ENCODE measurements around the gene SDHAF4.
"Not testable (repeated sequence)": the region's sequence is repeated elsewhere in the genome, so short reads cannot be mapped to it uniquely, and the experiment has no call there.

The SDHAF4 gene

DNA sequence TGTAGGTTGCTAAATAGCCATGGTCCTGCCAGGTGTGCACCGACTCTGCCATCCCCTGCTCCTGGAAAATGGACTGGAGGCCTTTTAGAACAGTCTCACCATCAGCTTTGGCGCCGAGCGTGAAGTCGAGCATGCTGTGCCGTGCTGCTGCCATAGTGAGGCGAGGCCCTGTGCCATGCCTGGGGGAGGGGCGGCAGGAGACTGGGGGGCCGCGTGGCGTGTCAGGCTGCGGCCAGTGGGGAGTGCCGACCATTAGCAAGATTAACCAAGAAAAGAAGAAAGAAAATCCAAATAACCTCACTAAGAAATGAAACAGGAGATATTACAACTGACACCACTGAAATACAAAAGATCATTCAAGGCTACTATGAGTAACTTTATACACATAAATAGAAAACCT is 42.5 kb downstream of the SDHAF4 start:
- peaks cover 37% of the 10 kb centered on the region for H3K27me3 Mint-ChIP-seq
- H3K27ac Mint-ChIP-seq, DNase-seq, CTCF ChIA-PET, H3K4me3 Mint-ChIP-seq: not testable (repeated sequence)
- peaks cover 38% of the 10 kb centered on the region for H3K4me1 Mint-ChIP-seq
- peaks cover 17% of the 10 kb centered on the region for H3K36me3 Mint-ChIP-seq
- peaks cover 13% of the 10 kb centered on the region for H3K9me3 Mint-ChIP-seq

DNA sequence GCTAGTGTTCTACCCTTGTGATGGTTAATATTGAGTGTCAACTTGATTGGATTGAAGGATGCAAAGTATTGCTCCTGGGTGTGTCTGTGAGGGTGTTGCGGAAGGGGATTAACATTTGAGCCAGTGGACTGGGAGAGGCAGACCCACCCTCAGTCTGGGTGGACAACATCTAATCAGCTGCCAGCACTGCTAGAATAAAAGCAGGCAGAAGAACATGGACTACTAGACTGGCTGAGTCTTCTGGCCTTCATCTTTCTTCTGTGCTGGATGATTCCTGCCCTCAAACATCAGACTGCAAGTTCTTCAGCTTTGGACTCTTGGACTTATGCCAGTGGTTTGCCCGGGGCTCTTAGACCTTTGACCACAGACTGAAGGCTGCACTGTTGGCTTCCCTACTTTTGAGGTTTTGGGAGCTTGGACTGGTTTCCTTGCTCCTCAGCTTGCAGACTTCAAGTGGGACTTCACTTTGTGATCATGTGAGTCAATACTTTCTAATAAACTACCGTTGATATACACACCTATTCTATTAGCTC is 50.1 kb downstream of the SDHAF4 start:
- Mint-ChIP-seq H3K9me3 (no peaks in the 10 kb centered on the region), H3K27me3 (peaks cover 43% of the 10 kb centered on the region), H3K4me1 (no peaks in the 10 kb centered on the region), H3K36me3 (no peaks in the 10 kb centered on the region), H3K27ac (no peak overlapping the region), H3K4me3 (no peak overlapping the region)
- no peak for DNase-seq
- CTCF ChIA-PET: no interaction called here

DNA sequence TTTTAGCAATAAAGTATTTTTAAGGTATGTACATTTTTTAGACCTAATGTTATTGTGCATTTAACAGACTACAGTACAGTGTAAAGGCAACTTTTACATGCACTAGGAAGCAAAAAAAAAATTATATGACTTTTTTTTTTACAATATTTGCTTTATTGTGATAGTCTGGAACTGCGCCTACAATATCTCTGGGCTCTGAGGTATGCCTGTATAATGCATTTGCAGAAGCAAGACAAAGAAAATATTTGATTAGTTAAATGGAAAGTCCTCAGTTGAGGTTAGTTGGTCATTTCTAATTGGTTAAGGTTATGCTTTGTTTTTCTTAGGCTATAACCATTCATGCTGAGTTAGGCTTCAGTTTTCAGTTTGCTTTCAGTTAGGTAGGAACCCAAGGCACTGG is 54.0 kb downstream of the SDHAF4 start:
- no peaks in the 10 kb centered on the region for H3K9me3 Mint-ChIP-seq
- no peak for DNase-seq
- H3K4me1 Mint-ChIP-seq: no peaks in the 10 kb centered on the region
- no peak overlapping the region for H3K27ac Mint-ChIP-seq
- H3K36me3 Mint-ChIP-seq: no peaks in the 10 kb centered on the region
- no peak overlapping the region for H3K4me3 Mint-ChIP-seq
- CTCF ChIA-PET: interaction anchor here (1.1 kb wide), 1 partner anchor 25 kb away, joined by 4 read pairs; no protein-coding TSS in a partner anchor
- H3K27me3 Mint-ChIP-seq: peaks cover 10% of the 10 kb centered on the region

DNA sequence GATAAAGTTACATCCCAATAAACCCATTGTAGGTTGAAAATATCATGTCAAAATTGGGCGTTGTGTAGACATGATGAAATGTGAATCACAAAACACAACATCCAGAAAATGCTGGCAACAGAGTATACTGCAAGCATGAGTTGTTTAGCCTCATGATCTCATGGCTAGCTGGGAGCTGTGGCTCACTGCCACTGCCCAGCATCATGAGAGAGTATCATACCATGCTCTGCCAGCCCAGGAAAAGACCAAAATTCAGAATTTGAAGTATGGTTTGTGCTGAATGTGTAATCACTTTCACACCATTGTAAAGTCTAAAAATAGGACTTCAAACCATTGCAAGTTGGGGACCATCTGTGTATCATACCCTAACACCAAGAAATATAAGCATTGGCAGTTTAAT is 55.7 kb downstream of the SDHAF4 start:
- Mint-ChIP-seq H3K4me3 (no peak overlapping the region), H3K9me3 (no peaks in the 10 kb centered on the region), H3K27ac (no peak overlapping the region), H3K36me3 (no peaks in the 10 kb centered on the region), H3K27me3 (peaks cover 4% of the 10 kb centered on the region), H3K4me1 (no peaks in the 10 kb centered on the region)
- CTCF ChIA-PET: interaction anchor here (1.8 kb wide), 1 partner anchor 10 kb away, joined by 3 read pairs; no protein-coding TSS in a partner anchor
- DNase-seq: no peak

DNA sequence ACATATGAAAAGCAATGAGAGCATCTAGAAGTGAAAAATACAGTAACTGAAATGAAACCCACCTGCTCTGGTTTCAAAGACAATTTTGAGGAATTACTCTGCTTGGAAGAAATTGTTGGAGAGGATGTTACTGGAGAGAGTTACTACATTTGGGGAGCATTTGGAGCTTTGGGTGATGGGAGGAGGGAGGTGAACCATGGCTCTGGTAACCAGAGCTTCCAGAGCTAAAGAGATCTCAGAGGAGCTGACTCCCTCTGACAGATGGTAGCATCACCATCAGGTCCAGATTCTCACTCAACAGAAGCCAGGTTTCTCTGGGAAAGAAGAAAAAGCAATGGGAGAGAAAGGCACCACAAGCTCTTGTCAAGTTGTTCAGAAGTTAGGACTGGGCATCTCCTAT is 58.7 kb downstream of the SDHAF4 start:
- Mint-ChIP-seq H3K9me3 (no peaks in the 10 kb centered on the region), H3K4me1 (no peaks in the 10 kb centered on the region), H3K27ac (no peak overlapping the region), H3K36me3 (no peaks in the 10 kb centered on the region), H3K4me3 (no peak overlapping the region), H3K27me3 (peaks cover 8% of the 10 kb centered on the region)
- CTCF ChIA-PET: no interaction called here
- no peak for DNase-seq

DNA sequence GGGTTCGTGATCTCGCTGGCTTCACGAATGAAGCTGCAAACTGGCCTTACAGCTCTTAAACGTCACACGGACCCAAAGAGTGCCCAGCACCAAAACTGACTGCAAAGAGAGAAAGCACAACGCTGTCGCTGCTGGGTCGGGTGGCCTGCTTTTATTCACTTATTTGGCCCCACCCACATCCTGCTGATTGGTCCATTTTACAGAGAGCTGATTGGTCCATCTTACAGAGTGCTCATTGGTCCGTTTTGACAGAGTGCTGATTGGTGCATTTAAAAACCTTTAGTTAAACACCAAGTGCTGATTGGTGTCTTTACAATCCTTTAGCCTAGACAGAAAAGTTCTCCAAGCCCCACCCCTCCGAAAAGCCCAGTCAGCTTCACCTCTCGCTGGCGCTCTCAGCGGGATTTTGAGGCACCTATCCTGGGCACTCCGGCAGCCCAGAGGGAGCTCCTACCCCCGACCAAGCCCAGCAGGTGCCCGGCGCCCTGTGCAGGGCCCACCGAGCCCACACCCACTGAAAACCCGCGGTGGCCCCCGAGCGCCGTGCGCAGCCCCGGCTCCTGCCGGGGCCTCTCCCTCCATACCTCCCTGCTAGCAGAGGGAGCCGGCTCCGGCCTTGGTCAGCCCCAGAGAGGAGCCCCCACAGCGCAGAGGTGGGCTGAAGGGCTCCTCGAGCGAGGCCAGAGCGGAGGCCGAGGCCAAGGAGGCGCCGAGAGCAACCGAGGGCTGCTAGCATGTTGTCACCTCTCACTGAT is 60.9 kb downstream of the SDHAF4 start:
- no peak overlapping the region for H3K4me3 Mint-ChIP-seq
- no peak overlapping the region for H3K27ac Mint-ChIP-seq
- CTCF ChIA-PET: no interaction called here
- peaks cover 14% of the 10 kb centered on the region for H3K27me3 Mint-ChIP-seq
- no peaks in the 10 kb centered on the region for H3K9me3 Mint-ChIP-seq
- DNase-seq: no peak
- H3K4me1 Mint-ChIP-seq: no peaks in the 10 kb centered on the region
- no peaks in the 10 kb centered on the region for H3K36me3 Mint-ChIP-seq

DNA sequence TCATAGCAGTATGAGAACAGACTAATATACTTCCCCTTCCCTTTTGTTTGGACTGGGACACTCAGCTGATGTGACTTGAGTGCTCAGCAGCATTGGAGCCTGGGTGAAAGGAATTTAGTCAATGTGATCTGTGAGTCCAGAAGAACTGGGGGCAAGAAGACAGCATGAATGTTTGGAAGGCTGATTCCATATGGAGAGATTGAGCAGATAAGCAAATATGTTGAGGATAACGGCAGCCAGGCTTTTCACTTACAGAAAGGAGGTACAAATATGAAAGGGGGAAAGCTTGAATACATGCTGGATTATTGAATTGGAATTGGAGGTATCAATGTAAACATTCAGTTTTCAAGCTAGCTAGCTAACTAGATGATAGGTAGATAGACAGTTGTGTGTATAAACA is 63.2 kb downstream of the SDHAF4 start:
- H3K9me3 Mint-ChIP-seq: no peaks in the 10 kb centered on the region
- H3K27ac Mint-ChIP-seq: no peak overlapping the region
- H3K4me1 Mint-ChIP-seq: no peaks in the 10 kb centered on the region
- H3K27me3 Mint-ChIP-seq: peaks cover 20% of the 10 kb centered on the region
- H3K36me3 Mint-ChIP-seq: no peaks in the 10 kb centered on the region
- CTCF ChIA-PET: interaction anchor here (0.7 kb wide), 1 partner anchor 32 kb away, joined by 3 read pairs; no protein-coding TSS in a partner anchor
- DNase-seq: no peak
- no peak overlapping the region for H3K4me3 Mint-ChIP-seq

DNA sequence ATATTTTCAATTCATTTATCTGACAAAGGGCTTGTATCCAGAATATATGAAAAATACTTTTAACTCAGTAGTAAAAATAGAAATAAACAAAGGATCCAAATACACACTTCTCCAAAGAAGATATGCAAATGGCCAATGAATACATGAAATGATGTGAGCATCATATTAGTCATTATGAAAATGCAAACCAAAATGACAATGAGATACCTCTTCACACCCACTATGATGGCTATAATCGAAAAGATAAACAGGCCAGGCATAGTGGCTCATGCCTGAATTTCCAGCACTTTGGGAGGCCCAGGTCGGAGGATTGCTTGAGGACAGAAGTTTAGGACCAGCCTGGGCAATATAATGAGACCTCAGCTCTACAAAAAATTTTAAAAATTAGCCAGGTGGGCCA is 67.1 kb downstream of the SDHAF4 start:
- Mint-ChIP-seq H3K36me3 (no peaks in the 10 kb centered on the region), H3K9me3 (no peaks in the 10 kb centered on the region), H3K27me3 (peaks cover 17% of the 10 kb centered on the region), H3K4me3 (no peak overlapping the region), H3K27ac (no peak overlapping the region), H3K4me1 (no peaks in the 10 kb centered on the region)
- CTCF ChIA-PET: no interaction called here
- DNase-seq: no peak

DNA sequence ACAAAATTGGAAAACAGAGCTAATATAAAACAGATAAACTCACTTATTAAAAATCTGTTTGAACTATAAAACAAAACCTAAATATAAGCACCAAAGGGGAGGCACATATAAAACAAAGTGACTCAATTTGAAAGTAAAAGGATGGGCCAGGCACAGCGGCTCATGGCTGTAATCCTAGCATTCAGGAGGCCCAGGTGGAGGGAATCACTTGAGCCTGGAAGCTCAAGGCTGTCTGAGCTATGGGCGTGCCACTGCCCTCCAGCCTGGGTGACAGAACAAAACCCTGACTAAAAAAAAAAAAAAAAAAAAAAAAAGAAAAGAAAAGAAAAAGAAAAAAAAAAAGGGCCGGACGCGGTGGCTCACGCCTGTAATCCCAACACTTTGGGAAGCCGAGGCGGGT is 69.9 kb downstream of the SDHAF4 start:
- Mint-ChIP-seq H3K4me1 (peaks cover 5% of the 10 kb centered on the region), H3K27ac (no peak overlapping the region), H3K9me3 (no peaks in the 10 kb centered on the region), H3K36me3 (no peaks in the 10 kb centered on the region), H3K4me3 (no peak overlapping the region), H3K27me3 (peaks cover 13% of the 10 kb centered on the region)
- no peak for DNase-seq
- CTCF ChIA-PET: no interaction called here

DNA sequence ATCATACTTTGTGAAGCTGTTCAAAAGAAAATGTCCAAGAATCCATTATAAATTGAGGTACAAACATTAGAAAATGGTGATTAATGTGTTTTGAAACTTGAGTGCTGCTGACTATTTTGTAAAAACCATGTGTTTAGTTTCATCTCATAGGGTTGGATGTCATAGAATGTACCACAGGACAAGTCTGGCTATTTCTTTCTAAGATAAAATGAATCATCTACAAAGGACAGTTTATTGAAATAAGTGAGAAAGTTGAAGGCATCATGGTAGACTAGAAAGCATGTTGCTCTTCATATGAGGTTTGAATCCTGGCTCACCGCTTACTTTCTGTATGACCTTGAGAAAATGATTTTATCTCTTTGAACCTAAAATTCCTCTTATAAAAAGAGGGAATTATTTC is 71.7 kb downstream of the SDHAF4 start:
- Mint-ChIP-seq H3K27me3 (peaks cover 4% of the 10 kb centered on the region), H3K36me3 (no peaks in the 10 kb centered on the region), H3K27ac (no peak overlapping the region), H3K4me1 (peaks cover 5% of the 10 kb centered on the region), H3K4me3 (no peak overlapping the region), H3K9me3 (no peaks in the 10 kb centered on the region)
- CTCF ChIA-PET: no interaction called here
- no peak for DNase-seq

Data from activated naive CD4-positive, alpha-beta T cell treated with anti-CD3 and anti-CD28 coated beads, Interleukin-2, amount 10 ng/mL, durations not matched to agents 7 days and 5 days (primary cell).